SK-N-MC (cell line): ENCODE measurements around the gene NPAT.

Source experiments
- EZH2 ChIP-seq: fragments of 200-600 bp; sonication (generic); IDR thresholded peaks from one replicate; pipeline ENCODE4 v1.6.1; 2017; ENCODE audit warnings: antibody characterized with exemption
- POLR2AphosphoS5 ChIP-seq: IDR thresholded peaks from 2 replicates; pipeline ENCODE4 v1.6.1; 2012; ENCODE audit warnings: mild to moderate bottlenecking, low read depth, low read length, borderline replicate concordance

- TF ChIP-seq EZH2 (no peak), POLR2AphosphoS5 (no peak)
Measured at GRCh38 chr11:108218912-108219783, 3.3 kb downstream of the NPAT start.
